GM23338 (cell line): ENCODE measurements around the gene NCOA6. TPM values are rescaled to one million over a fixed set of nuclear protein-coding genes. Genes with fewer than 3 reads are reported as not detected.

Experiments
- ATAC-seq: fragments of 200-7000 bp; cut with Tn5 transposase; 3 replicates; pipeline ENCODE4 v1.9.1; 2020
- DNase-seq: peaks from one replicate; pipeline ENCODE4 v3.0.0-alpha.2; 2015; ENCODE audit warnings: low spot score
- H2AFZ ChIP-seq: fragments of 200-600 bp; sonication (generic); 2 replicates; pipeline ENCODE4 v1.8.0; 2016; ENCODE audit warnings: antibody characterized with exemption, mild to moderate bottlenecking, moderate library complexity
- H3F3A ChIP-seq: fragments of 200-600 bp; sonication (generic); replicated peaks from 2 replicates; pipeline ENCODE4 v1.8.0; 2017; ENCODE audit warnings: antibody characterized with exemption, mixed run types, low read depth
- H3K27ac ChIP-seq: fragments of 200-600 bp; sonication (generic); 2 replicates; pipeline ENCODE4 v1.6.1; 2016; ENCODE audit warnings: low read depth
- H3K27me3 ChIP-seq: fragments of 200-600 bp; sonication (generic); 2 replicates; pipeline ENCODE4 v1.8.0; 2016; ENCODE audit warnings: mild to moderate bottlenecking, mixed run types, moderate library complexity; ENCODE audit not compliant: insufficient read depth
- H3K36me3 ChIP-seq: fragments of 200-600 bp; sonication (generic); 2 replicates; pipeline ENCODE4 v1.8.0; 2016; ENCODE audit warnings: mild to moderate bottlenecking; ENCODE audit not compliant: insufficient read depth
- H3K4me1 ChIP-seq: fragments of 200-600 bp; sonication (generic); 2 replicates; pipeline ENCODE4 v1.8.0; 2016; ENCODE audit warnings: mild to moderate bottlenecking, moderate library complexity; ENCODE audit not compliant: insufficient read depth
- H3K4me2 ChIP-seq: fragments of 200-600 bp; sonication (generic); 2 replicates; pipeline ENCODE4 v1.7.1; 2017; ENCODE audit warnings: mixed run types
- H3K4me3 ChIP-seq: fragments of 200-600 bp; sonication (generic); 2 replicates; pipeline ENCODE4 v1.6.1; 2016; ENCODE audit warnings: mixed run types
- H3K79me2 ChIP-seq: fragments of 200-600 bp; sonication (generic); replicated peaks from 2 replicates; pipeline ENCODE4 v1.8.0; 2017; ENCODE audit warnings: mild to moderate bottlenecking; ENCODE audit not compliant: insufficient read depth
- H3K9me2 ChIP-seq: fragments of 200-600 bp; sonication (generic); 2 replicates; pipeline ENCODE4 v1.8.0; 2017; ENCODE audit not compliant: insufficient read depth
- H4K20me1 ChIP-seq: fragments of 200-600 bp; sonication (generic); replicated peaks from 2 replicates; pipeline ENCODE4 v1.8.0; 2017; ENCODE audit warnings: mild to moderate bottlenecking; ENCODE audit not compliant: insufficient read depth
- H3K27ac Mint-ChIP-seq: 2 replicates; pipeline ENCODE4 v1.8.0; 2020; ENCODE audit warnings: inconsistent platforms, mild to moderate bottlenecking, moderate library complexity, mixed read lengths
- H3K27me3 Mint-ChIP-seq: 3 replicates; pipeline ENCODE4 v1.8.0; 2022; ENCODE audit warnings: low read depth, mild to moderate bottlenecking, moderate library complexity, mixed read lengths, inconsistent platforms; ENCODE audit not compliant: insufficient read depth, poor library complexity
- H3K36me3 Mint-ChIP-seq: 3 replicates; pipeline ENCODE4 v1.8.0; 2021; ENCODE audit warnings: low read depth, mild to moderate bottlenecking, inconsistent platforms, moderate library complexity, mixed read lengths
- H3K4me1 Mint-ChIP-seq: 3 replicates; pipeline ENCODE4 v1.8.0; 2020; ENCODE audit warnings: mild to moderate bottlenecking, inconsistent platforms, mixed read lengths
- H3K4me3 Mint-ChIP-seq: 3 replicates; pipeline ENCODE4 v1.8.0; 2021; ENCODE audit warnings: moderate library complexity, mild to moderate bottlenecking, inconsistent platforms, mixed read lengths
- H3K9me3 Mint-ChIP-seq: 3 replicates; pipeline ENCODE4 v1.8.0; 2020; ENCODE audit warnings: moderate library complexity, mild to moderate bottlenecking, inconsistent platforms, mixed read lengths
- CREB1 ChIP-seq: fragments of 250-450 bp; sonication (Bioruptor Pico); IDR thresholded peaks from 2 replicates; pipeline ENCODE4 v1.5.0; 2020; ENCODE audit warnings: low read depth, mild to moderate bottlenecking, moderate library complexity
- ETS1 ChIP-seq: IDR thresholded peaks from 2 replicates; pipeline ENCODE4 v1.6.1; 2016; ENCODE audit warnings: antibody characterized with exemption
- EZH2 ChIP-seq: fragments of 200-600 bp; sonication (generic); IDR thresholded peaks from one replicate; pipeline ENCODE4 v1.8.0; 2017; ENCODE audit warnings: antibody characterized with exemption, mild to moderate bottlenecking, low read depth; ENCODE audit not compliant: unreplicated experiment
- EZH2phosphoT487 ChIP-seq: fragments of 200-600 bp; sonication (generic); IDR thresholded peaks from one replicate; pipeline ENCODE4 v1.8.1; 2018; ENCODE audit warnings: antibody characterized with exemption; ENCODE audit not compliant: unreplicated experiment
- JUNB ChIP-seq: IDR thresholded peaks from one replicate; pipeline ENCODE4 v1.6.1; 2016; ENCODE audit warnings: antibody characterized with exemption; ENCODE audit not compliant: unreplicated experiment
- NANOG ChIP-seq: IDR thresholded peaks from 2 replicates; pipeline ENCODE4 v1.6.1; 2016; ENCODE audit warnings: antibody characterized with exemption, borderline replicate concordance
- POLR2AphosphoS5 ChIP-seq: IDR thresholded peaks from 2 replicates; pipeline ENCODE4 v1.6.1; 2016; ENCODE audit warnings: antibody characterized with exemption, low read depth
- STAT1 ChIP-seq: IDR thresholded peaks from one replicate; pipeline ENCODE4 v1.6.1; 2016; ENCODE audit warnings: antibody characterized with exemption; ENCODE audit not compliant: unreplicated experiment
- ZNF114 ChIP-seq: fragments of 250-450 bp; sonication (Bioruptor Pico); IDR thresholded peaks from 2 replicates; pipeline ENCODE4 v1.5.0; 2020; ENCODE audit warnings: mild to moderate bottlenecking, moderate library complexity
- ZNF331 ChIP-seq: fragments of 250-450 bp; sonication (Bioruptor Pico); IDR thresholded peaks from 2 replicates; pipeline ENCODE4 v1.5.0; 2020; ENCODE audit warnings: low read depth, mild to moderate bottlenecking, moderate library complexity
- polyA plus RNA-seq: library from polyadenylated mRNA; unstranded; fragments of >200 nt; fragmentation: Nextera tagmentation; extraction: Ambion mirVana; gene quantifications from 2 replicates; pipeline ENCODE4 v1.2.1, GENCODE V29; 2016
- total RNA-seq: library from RNA; depleted of rRNA; stranded (reverse); fragments of >200 nt; shearing (Covaris generic); gene quantifications from 2 replicates; pipeline ENCODE4 v1.2.3, GENCODE V29; 2014
- TF ChIP-seq, protein P1 (sequence below), 2 experiments: fragments of 200-600 bp in 1 of 2; sonication (generic) in 1 of 2; conservative IDR thresholded peaks; 2 replicates each; pipeline versions ENCODE4 v1.5.1 to v1.6.1; 2016 to 2017; ENCODE audit warnings: antibody characterized with exemption in 2 of 2, low read depth in 2 of 2, mild to moderate bottlenecking in 2 of 2, moderate library complexity in 1 of 2
- TF ChIP-seq, protein P2 (sequence below): IDR thresholded peaks from one replicate; pipeline ENCODE4 v1.6.1; 2018; ENCODE audit warnings: antibody characterized with exemption; ENCODE audit not compliant: unreplicated experiment
- TF ChIP-seq, protein P3 (sequence below): fragments of 250-450 bp; sonication (Bioruptor Pico); IDR thresholded peaks from 2 replicates; pipeline ENCODE4 v1.5.0; 2020; ENCODE audit warnings: mild to moderate bottlenecking, moderate library complexity

NCOA6 gene
- total and polyA plus RNA-seq, 2 experiments from 2014 or later = 10.6 to 17.4 TPM

DNA sequence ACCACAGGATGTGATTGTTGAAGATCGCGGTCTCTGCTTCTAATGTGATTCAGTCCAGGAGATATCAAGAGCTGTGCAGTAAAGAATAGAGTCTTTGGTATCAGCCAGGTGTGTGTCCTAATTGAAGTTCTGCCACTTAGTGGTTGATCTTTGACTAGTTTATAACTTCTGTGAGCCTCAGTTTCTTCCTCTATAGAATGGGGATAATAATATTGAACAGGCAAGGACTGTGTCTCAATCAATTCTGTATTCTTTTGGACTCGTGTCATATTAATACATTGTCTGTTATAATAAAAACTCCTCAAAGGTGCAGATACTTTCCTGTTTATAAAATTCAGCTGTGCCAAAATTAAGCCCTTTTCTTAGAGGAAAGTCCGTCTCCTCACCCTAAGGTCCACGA, 23.1 kb upstream of the NCOA6 start:
- H3F3A ChIP-seq = no peaks in the 10 kb centered on the region
- Mint-ChIP-seq H3K4me3 (no peak overlapping the region), H3K36me3 (peaks cover 14% of the 10 kb centered on the region), H3K4me1 (no peaks in the 10 kb centered on the region), H3K9me3 (no peaks in the 10 kb centered on the region), H3K27me3 (peaks cover 1% of the 10 kb centered on the region), H3K27ac (no peak overlapping the region)
- H2AFZ ChIP-seq = no peak overlapping the region
- H3K9me2 ChIP-seq = no peaks in the 10 kb centered on the region
- no peaks in the 10 kb centered on the region for H3K79me2 ChIP-seq
- no peak overlapping the region for H3K4me3 ChIP-seq
- no peaks in the 10 kb centered on the region for H3K27me3 ChIP-seq
- H3K4me2 ChIP-seq = no peak overlapping the region
- 0 out of 2 replicates have a peak, but pooled peaks cover 6% of the 10 kb centered on the region for H4K20me1 ChIP-seq
- DNase-seq (no peak), ATAC-seq (no peak)
- TF ChIP-seq ZNF331 (no peak), ZNF114 (CRISPR knock-in tag) (no peak), NANOG (no peak), CREB1 (CRISPR knock-in tag) (no peak), POLR2AphosphoS5 (no peak), ETS1 (no peak), EZH2 (no peak), JUNB (no peak), EZH2phosphoT487 (no peak), STAT1 (no peak)
- TF ChIP-seq, protein P1, sequence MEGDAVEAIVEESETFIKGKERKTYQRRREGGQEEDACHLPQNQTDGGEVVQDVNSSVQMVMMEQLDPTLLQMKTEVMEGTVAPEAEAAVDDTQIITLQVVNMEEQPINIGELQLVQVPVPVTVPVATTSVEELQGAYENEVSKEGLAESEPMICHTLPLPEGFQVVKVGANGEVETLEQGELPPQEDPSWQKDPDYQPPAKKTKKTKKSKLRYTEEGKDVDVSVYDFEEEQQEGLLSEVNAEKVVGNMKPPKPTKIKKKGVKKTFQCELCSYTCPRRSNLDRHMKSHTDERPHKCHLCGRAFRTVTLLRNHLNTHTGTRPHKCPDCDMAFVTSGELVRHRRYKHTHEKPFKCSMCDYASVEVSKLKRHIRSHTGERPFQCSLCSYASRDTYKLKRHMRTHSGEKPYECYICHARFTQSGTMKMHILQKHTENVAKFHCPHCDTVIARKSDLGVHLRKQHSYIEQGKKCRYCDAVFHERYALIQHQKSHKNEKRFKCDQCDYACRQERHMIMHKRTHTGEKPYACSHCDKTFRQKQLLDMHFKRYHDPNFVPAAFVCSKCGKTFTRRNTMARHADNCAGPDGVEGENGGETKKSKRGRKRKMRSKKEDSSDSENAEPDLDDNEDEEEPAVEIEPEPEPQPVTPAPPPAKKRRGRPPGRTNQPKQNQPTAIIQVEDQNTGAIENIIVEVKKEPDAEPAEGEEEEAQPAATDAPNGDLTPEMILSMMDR (conservative IDR thresholded peaks at IDR 0.05; ENCODE audit: low read depth in 2 of 2) = no peak
- TF ChIP-seq, protein P2, sequence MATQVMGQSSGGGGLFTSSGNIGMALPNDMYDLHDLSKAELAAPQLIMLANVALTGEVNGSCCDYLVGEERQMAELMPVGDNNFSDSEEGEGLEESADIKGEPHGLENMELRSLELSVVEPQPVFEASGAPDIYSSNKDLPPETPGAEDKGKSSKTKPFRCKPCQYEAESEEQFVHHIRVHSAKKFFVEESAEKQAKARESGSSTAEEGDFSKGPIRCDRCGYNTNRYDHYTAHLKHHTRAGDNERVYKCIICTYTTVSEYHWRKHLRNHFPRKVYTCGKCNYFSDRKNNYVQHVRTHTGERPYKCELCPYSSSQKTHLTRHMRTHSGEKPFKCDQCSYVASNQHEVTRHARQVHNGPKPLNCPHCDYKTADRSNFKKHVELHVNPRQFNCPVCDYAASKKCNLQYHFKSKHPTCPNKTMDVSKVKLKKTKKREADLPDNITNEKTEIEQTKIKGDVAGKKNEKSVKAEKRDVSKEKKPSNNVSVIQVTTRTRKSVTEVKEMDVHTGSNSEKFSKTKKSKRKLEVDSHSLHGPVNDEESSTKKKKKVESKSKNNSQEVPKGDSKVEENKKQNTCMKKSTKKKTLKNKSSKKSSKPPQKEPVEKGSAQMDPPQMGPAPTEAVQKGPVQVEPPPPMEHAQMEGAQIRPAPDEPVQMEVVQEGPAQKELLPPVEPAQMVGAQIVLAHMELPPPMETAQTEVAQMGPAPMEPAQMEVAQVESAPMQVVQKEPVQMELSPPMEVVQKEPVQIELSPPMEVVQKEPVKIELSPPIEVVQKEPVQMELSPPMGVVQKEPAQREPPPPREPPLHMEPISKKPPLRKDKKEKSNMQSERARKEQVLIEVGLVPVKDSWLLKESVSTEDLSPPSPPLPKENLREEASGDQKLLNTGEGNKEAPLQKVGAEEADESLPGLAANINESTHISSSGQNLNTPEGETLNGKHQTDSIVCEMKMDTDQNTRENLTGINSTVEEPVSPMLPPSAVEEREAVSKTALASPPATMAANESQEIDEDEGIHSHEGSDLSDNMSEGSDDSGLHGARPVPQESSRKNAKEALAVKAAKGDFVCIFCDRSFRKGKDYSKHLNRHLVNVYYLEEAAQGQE = no peak
- TF ChIP-seq, protein P3, sequence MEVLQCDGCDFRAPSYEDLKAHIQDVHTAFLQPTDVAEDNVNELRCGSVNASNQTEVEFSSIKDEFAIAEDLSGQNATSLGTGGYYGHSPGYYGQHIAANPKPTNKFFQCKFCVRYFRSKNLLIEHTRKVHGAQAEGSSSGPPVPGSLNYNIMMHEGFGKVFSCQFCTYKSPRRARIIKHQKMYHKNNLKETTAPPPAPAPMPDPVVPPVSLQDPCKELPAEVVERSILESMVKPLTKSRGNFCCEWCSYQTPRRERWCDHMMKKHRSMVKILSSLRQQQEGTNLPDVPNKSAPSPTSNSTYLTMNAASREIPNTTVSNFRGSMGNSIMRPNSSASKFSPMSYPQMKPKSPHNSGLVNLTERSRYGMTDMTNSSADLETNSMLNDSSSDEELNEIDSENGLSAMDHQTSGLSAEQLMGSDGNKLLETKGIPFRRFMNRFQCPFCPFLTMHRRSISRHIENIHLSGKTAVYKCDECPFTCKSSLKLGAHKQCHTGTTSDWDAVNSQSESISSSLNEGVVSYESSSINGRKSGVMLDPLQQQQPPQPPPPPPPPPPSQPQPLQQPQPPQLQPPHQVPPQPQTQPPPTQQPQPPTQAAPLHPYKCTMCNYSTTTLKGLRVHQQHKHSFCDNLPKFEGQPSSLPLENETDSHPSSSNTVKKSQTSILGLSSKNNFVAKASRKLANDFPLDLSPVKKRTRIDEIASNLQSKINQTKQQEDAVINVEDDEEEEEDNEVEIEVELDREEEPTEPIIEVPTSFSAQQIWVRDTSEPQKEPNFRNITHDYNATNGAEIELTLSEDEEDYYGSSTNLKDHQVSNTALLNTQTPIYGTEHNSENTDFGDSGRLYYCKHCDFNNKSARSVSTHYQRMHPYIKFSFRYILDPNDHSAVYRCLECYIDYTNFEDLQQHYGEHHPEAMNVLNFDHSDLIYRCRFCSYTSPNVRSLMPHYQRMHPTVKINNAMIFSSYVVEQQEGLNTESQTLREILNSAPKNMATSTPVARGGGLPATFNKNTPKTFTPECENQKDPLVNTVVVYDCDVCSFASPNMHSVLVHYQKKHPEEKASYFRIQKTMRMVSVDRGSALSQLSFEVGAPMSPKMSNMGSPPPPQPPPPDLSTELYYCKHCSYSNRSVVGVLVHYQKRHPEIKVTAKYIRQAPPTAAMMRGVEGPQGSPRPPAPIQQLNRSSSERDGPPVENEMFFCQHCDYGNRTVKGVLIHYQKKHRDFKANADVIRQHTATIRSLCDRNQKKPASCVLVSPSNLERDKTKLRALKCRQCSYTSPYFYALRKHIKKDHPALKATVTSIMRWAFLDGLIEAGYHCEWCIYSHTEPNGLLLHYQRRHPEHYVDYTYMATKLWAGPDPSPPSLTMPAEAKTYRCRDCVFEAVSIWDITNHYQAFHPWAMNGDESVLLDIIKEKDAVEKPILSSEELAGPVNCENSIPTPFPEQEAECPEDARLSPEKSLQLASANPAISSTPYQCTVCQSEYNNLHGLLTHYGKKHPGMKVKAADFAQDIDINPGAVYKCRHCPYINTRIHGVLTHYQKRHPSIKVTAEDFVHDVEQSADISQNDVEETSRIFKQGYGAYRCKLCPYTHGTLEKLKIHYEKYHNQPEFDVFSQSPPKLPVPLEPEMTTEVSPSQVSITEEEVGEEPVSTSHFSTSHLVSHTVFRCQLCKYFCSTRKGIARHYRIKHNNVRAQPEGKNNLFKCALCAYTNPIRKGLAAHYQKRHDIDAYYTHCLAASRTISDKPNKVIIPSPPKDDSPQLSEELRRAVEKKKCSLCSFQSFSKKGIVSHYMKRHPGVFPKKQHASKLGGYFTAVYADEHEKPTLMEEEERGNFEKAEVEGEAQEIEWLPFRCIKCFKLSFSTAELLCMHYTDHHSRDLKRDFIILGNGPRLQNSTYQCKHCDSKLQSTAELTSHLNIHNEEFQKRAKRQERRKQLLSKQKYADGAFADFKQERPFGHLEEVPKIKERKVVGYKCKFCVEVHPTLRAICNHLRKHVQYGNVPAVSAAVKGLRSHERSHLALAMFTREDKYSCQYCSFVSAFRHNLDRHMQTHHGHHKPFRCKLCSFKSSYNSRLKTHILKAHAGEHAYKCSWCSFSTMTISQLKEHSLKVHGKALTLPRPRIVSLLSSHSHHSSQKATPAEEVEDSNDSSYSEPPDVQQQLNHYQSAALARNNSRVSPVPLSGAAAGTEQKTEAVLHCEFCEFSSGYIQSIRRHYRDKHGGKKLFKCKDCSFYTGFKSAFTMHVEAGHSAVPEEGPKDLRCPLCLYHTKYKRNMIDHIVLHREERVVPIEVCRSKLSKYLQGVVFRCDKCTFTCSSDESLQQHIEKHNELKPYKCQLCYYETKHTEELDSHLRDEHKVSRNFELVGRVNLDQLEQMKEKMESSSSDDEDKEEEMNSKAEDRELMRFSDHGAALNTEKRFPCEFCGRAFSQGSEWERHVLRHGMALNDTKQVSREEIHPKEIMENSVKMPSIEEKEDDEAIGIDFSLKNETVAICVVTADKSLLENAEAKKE (CRISPR knock-in tag) = no peak
- no peaks in the 10 kb centered on the region; the same call in 1 of the 2 replicates for H3K36me3 ChIP-seq
- no peak overlapping the region for H3K27ac ChIP-seq
- no peaks in the 10 kb centered on the region for H3K4me1 ChIP-seq
